CD4-positive, alpha-beta memory T cell (primary cell): ENCODE results near the gene GRIN2D. TPM values are rescaled to one million over a fixed set of nuclear protein-coding genes. Genes with fewer than 3 reads are reported as not detected.

Source experiments
- CTCF ChIA-PET: fragments of 350-600 bp; sonication (Branson Sonifier 250); formaldehyde crosslinking; loops from one replicate; lab custom pipeline; 2021; ENCODE audit warnings: inconsistent platforms; ENCODE audit not compliant: partially characterized antibody; lab: Charles Lee
- POLR2A ChIA-PET: fragments of 350-600 bp; sonication (Branson Sonifier 250); formaldehyde crosslinking; loops from one replicate; lab custom pipeline; 2021; ENCODE audit not compliant: partially characterized antibody; lab: Charles Lee
- DNase-seq, 5 donors: peaks; one replicate each; pipeline versions ENCODE4 v3.0.0 to v3.0.0-alpha.2; 2020 to 2022; ENCODE audit warnings: mixed read lengths in 1 of 5
- H3K27ac ChIP-seq: one replicate; pipeline ENCODE4 v1.7.0; 2013; ENCODE audit warnings: low read depth, low read length
- H3K27me3 ChIP-seq: 2 replicates; pipeline ENCODE4 v1.7.0; 2013; ENCODE audit warnings: mild to moderate bottlenecking, low read length, moderate library complexity; ENCODE audit not compliant: insufficient read depth
- H3K36me3 ChIP-seq: 2 replicates; pipeline ENCODE4 v1.7.0; 2013; ENCODE audit warnings: mild to moderate bottlenecking, low read length, moderate library complexity; ENCODE audit not compliant: insufficient read depth
- H3K4me1 ChIP-seq: 2 replicates; pipeline ENCODE4 v1.7.0; 2013; ENCODE audit warnings: mild to moderate bottlenecking, low read length, moderate library complexity; ENCODE audit not compliant: insufficient read depth
- H3K4me3 ChIP-seq, 2 donors: one replicate each; pipeline ENCODE4 v1.7.0; 2013; ENCODE audit warnings: low read length in 2 of 2, mild to moderate bottlenecking in 1 of 2
- H3K9me3 ChIP-seq, 2 donors: one replicate each; pipeline ENCODE4 v1.7.0; 2013; ENCODE audit warnings: low read length in 2 of 2, control low read depth in 1 of 2; ENCODE audit not compliant: control insufficient read depth in 1 of 2
- H3K27ac Mint-ChIP-seq, 7 donors: one replicate each; pipeline ENCODE4 v1.8.0; 2020 to 2021; ENCODE audit warnings: mixed read lengths in 7 of 7, mild to moderate bottlenecking in 6 of 7, inconsistent platforms in 3 of 7, moderate library complexity in 3 of 7
- H3K27me3 Mint-ChIP-seq, 2 donors: one replicate each; pipeline ENCODE4 v1.8.0; 2020 to 2021; ENCODE audit warnings: mixed read lengths in 2 of 2
- H3K36me3 Mint-ChIP-seq, 2 donors: one replicate each; pipeline ENCODE4 v1.8.0; 2020 to 2021; ENCODE audit warnings: mixed read lengths in 2 of 2, inconsistent platforms in 1 of 2, mild to moderate bottlenecking in 1 of 2
- H3K4me1 Mint-ChIP-seq, 4 donors: one replicate each; pipeline ENCODE4 v1.8.0; 2020 to 2021; ENCODE audit warnings: mixed read lengths in 4 of 4, mild to moderate bottlenecking in 1 of 4
- H3K4me3 Mint-ChIP-seq, 8 donors: one replicate each; pipeline ENCODE4 v1.8.0; 2020 to 2021; ENCODE audit warnings: mixed read lengths in 8 of 8, mild to moderate bottlenecking in 7 of 8, moderate library complexity in 6 of 8, inconsistent platforms in 3 of 8
- H3K9me3 Mint-ChIP-seq, 8 donors: one replicate each; pipeline ENCODE4 v1.8.0; 2020 to 2021; ENCODE audit warnings: mixed read lengths in 8 of 8, mild to moderate bottlenecking in 5 of 8, inconsistent platforms in 3 of 8, moderate library complexity in 1 of 8
- intact Hi-C: fragments of 100-400 bp; cut with micrococcal nuclease; formaldehyde crosslinking; loops from one replicate; pipeline ENCODE4 v1.15.1; 2023
- polyA plus RNA-seq, 2 donors: library from polyadenylated mRNA; unstranded; fragments of 300-500 nt; fragmentation: Illumina TruSeq; gene quantifications; one replicate each; pipeline ENCODE4 v1.2.3, GENCODE V29; 2021
- total RNA-seq, 2 experiments: library from RNA; stranded (reverse); gene quantifications; one replicate each; pipeline ENCODE4 v1.2.3, GENCODE V29; 2021

Gene GRIN2D
- total and polyA plus RNA-seq, 4 experiments from 2014 or later: 0.14 to 0.17 TPM; not detected in 2

DNA sequence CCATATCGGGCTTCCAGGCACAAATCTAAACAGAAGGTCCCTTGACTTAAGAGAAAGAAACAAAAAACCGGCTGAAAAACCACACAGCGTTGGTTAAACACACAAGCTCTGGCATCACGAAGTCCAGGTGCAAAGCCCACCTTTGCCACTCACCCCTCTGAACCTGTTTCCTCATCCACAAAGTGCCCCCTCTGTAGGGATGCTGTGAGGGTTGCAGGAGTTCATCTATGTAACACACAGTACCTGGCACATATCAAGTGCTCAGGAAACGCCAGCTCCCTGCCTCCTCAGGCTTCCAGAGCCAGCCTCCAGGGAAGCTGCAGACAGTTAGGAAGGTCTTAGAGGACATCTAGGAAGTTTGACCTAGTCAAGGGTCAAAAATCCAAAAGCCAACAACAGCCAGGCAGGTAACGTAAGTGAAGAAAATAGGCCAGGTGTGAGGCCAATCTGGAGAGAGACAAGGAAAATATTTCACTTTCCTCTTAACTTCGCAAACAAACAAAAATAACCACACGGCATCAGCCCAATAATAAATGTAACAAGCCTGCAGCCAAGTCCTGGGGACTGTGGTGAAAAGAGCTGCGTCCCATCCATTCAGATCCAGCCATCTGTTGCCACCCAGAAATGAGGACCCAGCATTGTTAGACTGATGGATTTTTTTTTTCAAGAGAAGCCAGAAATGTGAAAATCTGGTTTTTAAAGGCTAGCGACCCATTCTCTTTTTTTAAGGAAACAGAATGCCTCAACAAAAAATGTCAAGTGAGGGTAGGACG is 12.1 kb upstream of the GRIN2D start:
- peaks cover 22% of the 10 kb centered on the region for H3K36me3 ChIP-seq
- Mint-ChIP-seq H3K36me3 (peaks cover 24 to 42% of the 10 kb centered on the region in 2 donors), H3K4me3 (no peak overlapping the region), H3K27me3 (no peaks in the 10 kb centered on the region), H3K4me1 (peaks cover 0 to 1% (median 0%) of the 10 kb centered on the region in 4 donors), H3K27ac (peak overlapping the region in 3 of 7 donors; percentile 16 to 78 (median 66)), H3K9me3 (no peaks in the 10 kb centered on the region)
- ChIA-PET CTCF (interaction anchor here (2.4 kb wide), 1 partner anchor 10 kb away, joined by 10 read pairs; the partner anchor contains the start of gene KDELR1), POLR2A (interaction anchor here (0.7 kb wide), 1 partner anchor 18 kb away, joined by 3 read pairs; the partner anchor contains the start of genes SYNGR4 and TMEM143)
- H3K4me1 ChIP-seq: no peaks in the 10 kb centered on the region
- intact Hi-C loops: no loop called here
- no peaks in the 10 kb centered on the region for H3K9me3 ChIP-seq
- DNase-seq: no peak
- no peaks in the 10 kb centered on the region for H3K27me3 ChIP-seq
- H3K27ac ChIP-seq: no peak overlapping the region
- no peak overlapping the region for H3K4me3 ChIP-seq

DNA sequence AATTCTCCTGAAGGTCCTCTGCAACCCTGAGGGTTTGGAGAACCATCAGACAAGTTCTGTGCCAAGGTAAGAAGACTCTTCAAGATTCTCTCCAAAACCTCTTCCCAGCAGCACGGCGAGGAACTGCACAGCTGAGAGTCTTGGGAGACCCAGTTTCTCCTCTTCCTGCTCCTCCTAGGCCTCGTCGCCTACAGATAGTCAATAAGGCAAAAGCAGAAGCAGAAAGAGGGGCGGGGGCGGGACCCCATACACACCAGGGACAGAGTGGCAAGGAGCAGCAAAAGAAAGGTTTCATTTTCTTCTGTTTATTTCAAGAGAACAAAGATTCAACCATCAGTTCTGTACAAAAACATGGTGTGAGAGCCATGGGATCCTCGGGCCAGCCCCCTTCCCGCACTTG is 11.2 kb upstream of the GRIN2D start:
- Histone ChIP-seq H3K4me1 (no peaks in the 10 kb centered on the region), H3K4me3 (no peak overlapping the region), H3K27ac (no peak overlapping the region), H3K36me3 (peaks cover 27% of the 10 kb centered on the region), H3K27me3 (no peaks in the 10 kb centered on the region), H3K9me3 (no peaks in the 10 kb centered on the region)
- Mint-ChIP-seq H3K27ac (peak overlapping the region in 1 of 7 donors; percentile 52), H3K4me1 (peaks cover 0 to 1% (median 0%) of the 10 kb centered on the region in 4 donors), H3K4me3 (no peak overlapping the region), H3K36me3 (peaks cover 24 to 45% of the 10 kb centered on the region in 2 donors), H3K9me3 (no peaks in the 10 kb centered on the region), H3K27me3 (no peaks in the 10 kb centered on the region)
- intact Hi-C loops: no loop called here
- CTCF ChIA-PET: interaction anchor here (0.6 to 2.4 kb wide), 2 partner anchors 9 to 90 kb away, joined by 3 to 10 read pairs; partner anchors contain the start of gene KDELR1
- DNase-seq: no peak
- POLR2A ChIA-PET: no interaction called here

DNA sequence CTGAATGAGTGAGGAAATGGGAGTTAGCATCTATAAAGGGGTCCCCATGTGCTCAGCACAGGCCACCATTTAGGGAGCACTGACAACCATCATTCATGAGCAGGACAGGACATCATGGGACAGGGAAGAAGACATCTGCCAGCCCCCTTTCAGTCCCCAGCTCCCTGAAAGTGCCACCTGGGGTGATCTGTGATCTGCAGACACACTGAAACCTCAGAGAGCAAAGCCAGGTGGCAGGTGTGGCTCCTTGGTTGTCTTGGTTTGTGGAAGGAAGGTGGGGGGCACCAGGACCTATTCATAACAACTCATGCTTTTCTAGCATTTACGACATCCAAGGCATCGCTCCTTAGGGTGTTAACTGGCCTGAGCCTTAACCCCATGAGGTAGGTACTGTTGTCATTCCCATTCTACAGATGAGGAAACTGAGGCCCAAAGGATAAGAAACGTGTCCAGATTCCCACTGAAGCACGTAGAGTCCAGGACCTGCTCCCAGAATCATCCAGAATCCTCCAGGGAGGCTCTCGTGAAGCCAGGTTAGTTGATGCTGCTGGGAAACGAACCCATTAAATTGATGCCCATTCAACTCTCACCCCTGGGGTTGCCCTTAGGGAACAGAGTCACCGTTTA is 7.9 kb upstream of the GRIN2D start:
- Mint-ChIP-seq H3K4me3 (no peak overlapping the region), H3K27me3 (no peaks in the 10 kb centered on the region), H3K4me1 (peaks cover 5 to 16% (median 6%) of the 10 kb centered on the region in 4 donors), H3K9me3 (no peaks in the 10 kb centered on the region), H3K36me3 (peaks cover 24 to 57% of the 10 kb centered on the region in 2 donors), H3K27ac (peak overlapping the region in 1 of 7 donors; percentile 43)
- Histone ChIP-seq H3K27me3 (no peaks in the 10 kb centered on the region), H3K4me3 (no peak overlapping the region), H3K9me3 (no peaks in the 10 kb centered on the region), H3K4me1 (peaks cover 7% of the 10 kb centered on the region), H3K36me3 (peaks cover 36% of the 10 kb centered on the region), H3K27ac (no peak overlapping the region)
- DNase-seq: no peak
- ChIA-PET POLR2A (no interaction called here), CTCF (no interaction called here)
- intact Hi-C loops: no loop called here

DNA sequence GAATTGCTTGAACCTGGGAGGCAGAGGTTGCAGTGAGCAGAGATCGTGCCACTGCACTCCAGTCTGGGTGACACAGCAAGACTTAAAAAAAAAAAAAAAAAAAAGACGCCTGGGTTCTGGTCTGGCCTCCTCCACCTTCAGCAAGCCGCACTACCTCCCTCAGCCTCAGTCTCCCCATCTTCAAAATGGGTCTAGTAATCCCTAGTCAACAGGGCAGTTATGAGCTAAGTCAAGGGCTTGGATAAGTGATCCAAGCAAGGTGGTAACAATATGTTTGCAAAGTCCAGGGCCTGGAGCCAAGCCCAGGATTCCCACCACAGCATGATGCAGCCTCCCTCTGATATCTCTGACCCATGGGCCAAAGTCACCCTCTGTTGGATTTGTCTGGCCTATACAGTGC is 6.5 kb upstream of the GRIN2D start:
- Histone ChIP-seq H3K4me1 (peaks cover 13% of the 10 kb centered on the region), H3K27ac (no peak overlapping the region), H3K27me3 (no peaks in the 10 kb centered on the region), H3K4me3 (no peak overlapping the region), H3K36me3 (peaks cover 36% of the 10 kb centered on the region), H3K9me3 (no peaks in the 10 kb centered on the region)
- Mint-ChIP-seq H3K9me3 (no peaks in the 10 kb centered on the region), H3K36me3 (peaks cover 19 to 56% of the 10 kb centered on the region in 2 donors), H3K4me3 (no peak overlapping the region), H3K4me1 (peaks cover 5 to 22% (median 12%) of the 10 kb centered on the region in 4 donors), H3K27me3 (peaks cover 0 to 3% of the 10 kb centered on the region in 2 donors), H3K27ac (peak overlapping the region in 1 of 7 donors; percentile 31)
- intact Hi-C loops: no loop called here
- no peak for DNase-seq
- POLR2A ChIA-PET: interaction anchor here (0.6 kb wide), 1 partner anchor 11 kb away, joined by 4 read pairs; no protein-coding TSS in a partner anchor
- CTCF ChIA-PET: interaction anchor here (0.7 kb wide), 2 partner anchors 168 to 279 kb away, joined by 5 to 6 read pairs; no protein-coding TSS in a partner anchor

DNA sequence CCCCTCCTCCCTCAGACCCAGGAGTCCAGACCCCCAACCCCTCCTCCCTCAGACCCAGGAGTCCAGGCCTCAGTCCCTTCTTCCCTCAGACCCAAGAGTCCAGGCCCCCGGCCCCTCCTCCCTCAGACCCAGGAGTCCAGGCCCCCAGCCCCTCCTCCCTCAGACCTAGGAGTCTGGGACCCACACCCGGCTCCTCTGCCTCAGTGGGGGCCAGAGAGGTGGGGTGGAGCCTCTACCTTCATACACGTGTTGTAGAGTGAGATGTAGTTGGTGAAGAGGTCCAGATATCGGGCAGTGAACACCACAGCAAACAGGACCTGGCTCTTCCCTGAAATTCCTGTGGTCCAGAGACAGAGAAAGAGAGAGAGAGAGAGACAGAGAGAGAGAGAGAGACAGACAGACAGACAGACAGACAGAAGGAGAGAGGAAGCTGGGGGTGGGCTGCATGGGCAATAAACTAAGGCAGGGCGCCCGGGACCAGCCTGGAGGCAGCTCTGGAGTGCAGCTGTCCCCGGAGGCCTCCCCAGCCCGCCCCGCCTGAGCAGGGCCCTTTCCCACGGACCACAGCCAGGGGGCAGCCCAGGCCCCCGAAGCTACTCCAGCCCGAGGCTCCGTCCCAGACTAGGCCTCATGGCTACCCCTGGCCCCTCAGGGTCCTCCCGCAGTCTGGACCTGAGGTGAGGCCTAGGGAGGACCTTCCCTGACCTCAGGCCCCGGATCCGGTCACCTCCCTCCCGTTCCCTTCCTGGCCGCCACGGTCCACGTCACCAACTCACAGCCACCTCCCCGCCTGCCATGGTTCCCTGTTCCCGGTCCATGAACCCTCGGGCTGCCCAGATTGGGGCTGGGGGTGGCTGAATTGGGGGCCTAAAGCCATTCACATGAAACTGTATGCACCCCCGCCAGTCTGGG is 3.0 kb upstream of the GRIN2D start:
- peak overlapping the region; percentile 93 for H3K27ac ChIP-seq
- H3K4me1 Mint-ChIP-seq: peaks cover 14 to 44% (median 28%) of the 10 kb centered on the region in 4 donors
- intact Hi-C loops: loop anchor here (1.0 to 2.0 kb wide), 4 partner anchors 26 to 78 kb away; partner anchors contain the start of genes CYTH2, GRWD1 and SYNGR4
- peaks cover 3 to 12% of the 10 kb centered on the region in 2 donors for H3K27me3 Mint-ChIP-seq
- H3K9me3 ChIP-seq: no peaks in the 10 kb centered on the region
- ChIA-PET CTCF (interaction anchor here (0.6 to 2.1 kb wide), 23 partner anchors 9 to 192 kb away, joined by 3 to 28 read pairs (median 5); partner anchors contain the start of genes SYNGR4 and TMEM143), POLR2A (interaction anchor here (0.7 to 2.4 kb wide), 14 partner anchors 14 to 229 kb away, joined by 3 to 46 read pairs (median 4); partner anchors contain the start of genes RPL18, SPHK2, SYNGR4 and TMEM143)
- peak overlapping the region; percentile 63 to 89 for H3K4me3 ChIP-seq
- peak overlapping the region; percentile 91 to 95 (median 94) for H3K4me3 Mint-ChIP-seq
- H3K9me3 Mint-ChIP-seq: no peaks in the 10 kb centered on the region
- H3K36me3 ChIP-seq: peaks cover 22% of the 10 kb centered on the region
- DNase-seq: peak; percentile 54 to 67 (median 60)
- H3K4me1 ChIP-seq: peaks cover 34% of the 10 kb centered on the region
- H3K27ac Mint-ChIP-seq: peak overlapping the region; percentile 89 to 98 (median 95)
- H3K27me3 ChIP-seq: peaks cover 10% of the 10 kb centered on the region
- peaks cover 0 to 28% of the 10 kb centered on the region in 2 donors for H3K36me3 Mint-ChIP-seq
